HCT116 (cell line): ENCODE measurements around the gene SRRM2. TPM values are rescaled to one million over a fixed set of nuclear protein-coding genes. Genes with fewer than 3 reads are reported as not detected.
A peak's percentile ranks its signal among the peaks of the same experiment; 100 is the strongest.

ENCODE experiments used
- ATAC-seq: fragments of 200-7000 bp; cut with Tn5 transposase; 2 replicates; pipeline ENCODE4 v1.9.1; 2020; ENCODE audit warnings: mild to moderate bottlenecking, moderate library complexity
- BruUV-seq: library from RNA; stranded (reverse); fragments of 400-500 nt; replicated peaks from 2 replicates; lab custom pipeline; 2021; lab: Mats Ljungman, UMichigan
- CTCF ChIA-PET: fragments of 300-600 bp; sonication (Branson Sonifier 250); formaldehyde crosslinking; loops from one replicate; lab custom pipeline; 2021; ENCODE audit warnings: antibody characterized with exemption; lab: Charles Lee
- POLR2A ChIA-PET: fragments of 300-600, 350-600 bp; sonication (Branson Sonifier 250); formaldehyde crosslinking; loops from one replicate; lab custom pipeline; 2021; ENCODE audit warnings: antibody characterized with exemption; lab: Charles Lee
- RAD21 ChIA-PET, 2 experiments: fragments of 300-600 bp; sonication (Branson Sonifier 250); formaldehyde crosslinking; loops; one replicate each; lab custom pipeline; 2023; ENCODE audit warnings: low total read pairs in 2 of 2; ENCODE audit not compliant: uncharacterized antibody in 2 of 2, unreplicated experiment in 2 of 2, low non-redundant PET in 1 of 2; lab: Charles Lee
- DNase-seq: peaks from one replicate; pipeline ENCODE4 v3.0.0-alpha.2; 2010; ENCODE audit warnings: low read depth, low spot score
- H2AFZ ChIP-seq: fragments of 200-600 bp; shearing (Covaris generic), sonication (generic); 2 replicates; pipeline ENCODE4 v1.6.1; 2017; ENCODE audit warnings: low read depth, mixed run types, mixed read lengths, antibody characterized with exemption, low read length; ENCODE audit not compliant: poor library complexity, severe bottlenecking
- H3K27ac ChIP-seq: 2 replicates; pipeline ENCODE4 v1.5.1; 2012; ENCODE audit warnings: low read depth, low read length
- H3K27me3 ChIP-seq: fragments of 200-600 bp; sonication (generic); 2 replicates; pipeline ENCODE4 v1.6.1; 2016; ENCODE audit warnings: mixed run types, low read length, mixed read lengths; ENCODE audit not compliant: insufficient read depth
- H3K36me3 ChIP-seq, 2 experiments: fragments of 200-500 bp in 1 of 2; fragments of 200-600 bp in 1 of 2; sonication (Bioruptor generic) in 1 of 2; sonication (generic) in 1 of 2; 2 replicates each; pipeline versions ENCODE4 v1.5.1 to v1.6.1; 2014 to 2016; ENCODE audit warnings: low read length in 2 of 2, inconsistent platforms in 1 of 2, mixed read lengths in 1 of 2, mixed run types in 1 of 2; ENCODE audit not compliant: insufficient read depth in 2 of 2, control insufficient read depth in 1 of 2
- H3K4me1 ChIP-seq, 2 experiments: fragments of 200-600 bp in 1 of 2; sonication (generic) in 1 of 2; 2 replicates each; pipeline versions ENCODE4 v1.5.1 to v1.6.1; 2012 to 2017; ENCODE audit warnings: low read length in 2 of 2, inconsistent platforms in 1 of 2, mild to moderate bottlenecking in 1 of 2, mixed read lengths in 1 of 2, mixed run types in 1 of 2, moderate library complexity in 1 of 2; ENCODE audit not compliant: insufficient read depth in 2 of 2, control insufficient read depth in 1 of 2
- H3K4me2 ChIP-seq: fragments of 200-600 bp; sonication (generic); 2 replicates; pipeline ENCODE4 v1.6.1; 2017; ENCODE audit warnings: mixed run types, low read length, mixed read lengths
- H3K4me3 ChIP-seq, 2 experiments: fragments of 200-600 bp in 1 of 2; sonication (generic) in 1 of 2; replicated peaks in 1 of 2; 2 replicates each; pipeline ENCODE4 v1.5.1; 2011 to 2016; ENCODE audit warnings: low read length in 2 of 2, control low read depth in 1 of 2, low read depth in 1 of 2, mild to moderate bottlenecking in 1 of 2, mixed read lengths in 1 of 2, mixed run types in 1 of 2
- H3K79me2 ChIP-seq: fragments of 200-600 bp; sonication (generic); 2 replicates; pipeline ENCODE4 v1.6.1; 2017; ENCODE audit warnings: mild to moderate bottlenecking, mixed run types, low read length, moderate library complexity, mixed read lengths; ENCODE audit not compliant: insufficient read depth
- H3K9ac ChIP-seq: fragments of 200-600 bp; sonication (generic); 2 replicates; pipeline ENCODE4 v1.6.1; 2016; ENCODE audit warnings: low read length, mixed read lengths
- H3K9me2 ChIP-seq: fragments of 200-600 bp; sonication (generic), shearing (Covaris generic); 2 replicates; pipeline ENCODE4 v1.6.1; 2017; ENCODE audit warnings: mixed run types, mild to moderate bottlenecking, moderate library complexity; ENCODE audit not compliant: insufficient read depth
- H3K9me3 ChIP-seq, 2 experiments: fragments of 200-500 bp in 1 of 2; fragments of 200-600 bp in 1 of 2; sonication (Bioruptor generic) in 1 of 2; sonication (generic) in 1 of 2; 2 replicates each; pipeline ENCODE4 v1.6.1; 2014 to 2017; ENCODE audit warnings: low read length in 2 of 2, mixed read lengths in 2 of 2, inconsistent platforms in 1 of 2, low read depth in 1 of 2, mild to moderate bottlenecking in 1 of 2, mixed run types in 1 of 2, moderate library complexity in 1 of 2; ENCODE audit not compliant: control insufficient read depth in 1 of 2, insufficient read depth in 1 of 2
- H4K20me1 ChIP-seq: fragments of 200-600 bp; sonication (generic), shearing (Covaris generic); 2 replicates; pipeline ENCODE4 v1.6.1; 2017; ENCODE audit warnings: mixed run types, mild to moderate bottlenecking, moderate library complexity; ENCODE audit not compliant: insufficient read depth
- ATF3 ChIP-seq: IDR thresholded peaks from 2 replicates; pipeline ENCODE4 v1.6.1; 2012
- POLR2AphosphoS5 ChIP-seq: IDR thresholded peaks from 2 replicates; pipeline ENCODE4 v1.6.1; 2011; ENCODE audit warnings: mild to moderate bottlenecking, low read depth, low read length, moderate library complexity
- RAD21 ChIP-seq: IDR thresholded peaks from 2 replicates; pipeline ENCODE4 v1.6.1; 2012; ENCODE audit warnings: low read depth, mild to moderate bottlenecking
- SIN3A ChIP-seq: IDR thresholded peaks from 2 replicates; pipeline ENCODE4 v1.6.1; 2012; ENCODE audit warnings: low read depth
- intact Hi-C: fragments of 100-400 bp; cut with micrococcal nuclease; formaldehyde crosslinking; loops from 2 replicates; pipeline ENCODE4 v1.10.0; 2022
- total RNA-seq: library from RNA; stranded (reverse); gene quantifications from one replicate; pipeline ENCODE4 v1.2.1, GENCODE V29; 2021; ENCODE audit not compliant: unreplicated experiment
- TF ChIP-seq, protein P1 (sequence below): IDR thresholded peaks from 2 replicates; pipeline ENCODE4 v1.6.1; 2011; ENCODE audit warnings: mild to moderate bottlenecking, low read length, moderate library complexity; ENCODE audit not compliant: insufficient replicate concordance; ENCODE audit errors: extremely low read depth

SRRM2 gene
- total RNA-seq, 1 experiment from 2014 or later = 541 TPM

GRCh38 chr16:2762711-2763110 lies 10.3 kb downstream of the SRRM2 start:
- RAD21 ChIA-PET = no interaction called here
- POLR2A ChIA-PET = no interaction called here
- Histone ChIP-seq H3K27me3 (no peaks in the 10 kb centered on the region), H3K9me3 (no peaks in the 10 kb centered on the region), H4K20me1 (peaks cover 39% of the 10 kb centered on the region; the same call in 1 of the 2 replicates), H3K27ac (no peak overlapping the region), H2AFZ (no peak overlapping the region), H3K36me3 (peaks cover 74 to 99% of the 10 kb centered on the region in 2 experiments), H3K4me1 (peaks cover 0 to 7% of the 10 kb centered on the region in 2 experiments; a peak in 1 of 4 replicates), H3K79me2 (peaks cover 100% of the 10 kb centered on the region), H3K9ac (no peak overlapping the region), H3K4me2 (no peak overlapping the region), H3K4me3 (no peak overlapping the region), H3K9me2 (no peaks in the 10 kb centered on the region)
- BruUV-seq = no TSS peak
- intact Hi-C loops = no loop called here
- no peak for DNase-seq
- CTCF ChIA-PET = no interaction called here
- ATAC-seq = no peak
- TF ChIP-seq POLR2AphosphoS5 = 0 out of 2 replicates have a peak, but pooled peaks have one; percentile 1
- no peak for TF ChIP-seq RAD21
- TF ChIP-seq, protein P1, sequence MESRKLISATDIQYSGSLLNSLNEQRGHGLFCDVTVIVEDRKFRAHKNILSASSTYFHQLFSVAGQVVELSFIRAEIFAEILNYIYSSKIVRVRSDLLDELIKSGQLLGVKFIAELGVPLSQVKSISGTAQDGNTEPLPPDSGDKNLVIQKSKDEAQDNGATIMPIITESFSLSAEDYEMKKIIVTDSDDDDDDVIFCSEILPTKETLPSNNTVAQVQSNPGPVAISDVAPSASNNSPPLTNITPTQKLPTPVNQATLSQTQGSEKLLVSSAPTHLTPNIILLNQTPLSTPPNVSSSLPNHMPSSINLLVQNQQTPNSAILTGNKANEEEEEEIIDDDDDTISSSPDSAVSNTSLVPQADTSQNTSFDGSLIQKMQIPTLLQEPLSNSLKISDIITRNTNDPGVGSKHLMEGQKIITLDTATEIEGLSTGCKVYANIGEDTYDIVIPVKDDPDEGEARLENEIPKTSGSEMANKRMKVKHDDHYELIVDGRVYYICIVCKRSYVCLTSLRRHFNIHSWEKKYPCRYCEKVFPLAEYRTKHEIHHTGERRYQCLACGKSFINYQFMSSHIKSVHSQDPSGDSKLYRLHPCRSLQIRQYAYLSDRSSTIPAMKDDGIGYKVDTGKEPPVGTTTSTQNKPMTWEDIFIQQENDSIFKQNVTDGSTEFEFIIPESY = no peak

DNA sequence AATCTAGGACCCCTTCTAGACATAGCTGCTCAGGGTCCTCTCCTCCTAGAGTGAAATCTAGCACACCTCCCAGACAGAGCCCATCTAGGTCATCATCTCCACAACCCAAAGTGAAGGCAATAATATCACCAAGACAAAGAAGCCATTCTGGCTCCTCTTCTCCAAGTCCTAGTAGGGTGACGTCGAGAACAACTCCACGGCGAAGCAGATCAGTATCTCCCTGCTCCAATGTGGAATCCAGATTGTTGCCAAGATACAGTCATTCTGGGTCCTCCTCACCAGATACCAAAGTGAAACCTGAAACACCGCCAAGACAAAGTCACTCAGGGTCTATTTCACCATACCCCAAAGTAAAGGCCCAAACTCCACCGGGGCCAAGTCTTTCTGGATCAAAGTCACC lies 10.7 kb downstream of the SRRM2 start:
- no peaks in the 10 kb centered on the region for H3K9me3 ChIP-seq
- no TSS peak for BruUV-seq
- RAD21 ChIA-PET = no interaction called here
- no peak overlapping the region for H2AFZ ChIP-seq
- peaks cover 0 to 12% of the 10 kb centered on the region in 2 experiments; a peak in 2 of 4 replicates for H3K4me1 ChIP-seq
- POLR2A ChIA-PET = no interaction called here
- intact Hi-C loops = no loop called here
- H3K27me3 ChIP-seq = no peaks in the 10 kb centered on the region
- no peak overlapping the region for H3K4me3 ChIP-seq
- no peak overlapping the region for H3K9ac ChIP-seq
- TF ChIP-seq ATF3 = no peak
- 0 out of 2 replicates have a peak, but pooled peaks have one; percentile 9 for TF ChIP-seq SIN3A
- DNase-seq (no peak), ATAC-seq (no peak)
- CTCF ChIA-PET = no interaction called here
- peaks cover 38% of the 10 kb centered on the region; the same call in 1 of the 2 replicates for H4K20me1 ChIP-seq
- H3K27ac ChIP-seq = no peak overlapping the region
- peaks cover 73 to 99% of the 10 kb centered on the region in 2 experiments for H3K36me3 ChIP-seq
- no peaks in the 10 kb centered on the region for H3K9me2 ChIP-seq
- H3K4me2 ChIP-seq = no peak overlapping the region
- H3K79me2 ChIP-seq = peaks cover 100% of the 10 kb centered on the region
